Body of pancreas (tissue), 4 donors: Measurements from ENCODE around the gene BICRAL. TPM values are rescaled to one million over a fixed set of nuclear protein-coding genes. Genes with fewer than 3 reads are reported as not detected.
"Not testable (repeated sequence)": the region's sequence is repeated elsewhere in the genome, so short reads cannot be mapped to it uniquely, and the experiment has no call there.

Source experiments
- ATAC-seq: fragments of 150-250 bp; one replicate; pipeline ENCODE4 v1.9.1; 2016
- DNase-seq, 4 donors: peaks; one replicate each; pipeline ENCODE4 v3.0.0-alpha.2; 2019
- H3K27ac ChIP-seq, 4 donors: fragments of 200-600 bp; sonication (generic); 1 replicate in 3 of 4; 2 replicates in 1 of 4; pipeline versions ENCODE4 v1.5.1 to v1.6.1; 2016 to 2019; ENCODE audit warnings: mild to moderate bottlenecking in 1 of 4, mixed read lengths in 1 of 4, moderate library complexity in 1 of 4
- H3K27me3 ChIP-seq, 2 donors: fragments of 200-600 bp; sonication (generic); one replicate each; pipeline ENCODE4 v1.6.0; 2016; ENCODE audit warnings: mild to moderate bottlenecking in 1 of 2
- H3K36me3 ChIP-seq, 2 donors: fragments of 200-600 bp; sonication (generic); replicated peaks in 1 of 2; 2 replicates each; pipeline ENCODE4 v1.5.1; 2016; ENCODE audit warnings: low read depth in 2 of 2; ENCODE audit not compliant: insufficient read depth in 1 of 2
- H3K4me1 ChIP-seq: fragments of 200-600 bp; sonication (generic); one replicate; pipeline ENCODE4 v1.6.0; 2016
- H3K4me3 ChIP-seq, 2 donors: fragments of 200-600 bp; sonication (generic); 1 replicate in 1 of 2; 2 replicates in 1 of 2; pipeline ENCODE4 v1.5.1; 2016 to 2019
- H3K9me3 ChIP-seq, 3 donors: fragments of 200-600 bp; sonication (generic); 1 replicate in 2 of 3; 2 replicates in 1 of 3; pipeline ENCODE4 v1.5.1; 2016
- POLR2A ChIP-seq, 3 donors: fragments of 450-650 bp; IDR thresholded peaks; one replicate each; pipeline ENCODE4 v1.6.1; 2016; ENCODE audit warnings: antibody characterized with exemption in 3 of 3, mild to moderate bottlenecking in 2 of 3
- WGBS, 2 donors: methylation state at CpG; one replicate each; pipeline ENCODE4 v1.1.5; 2017; 5-methylcytosine and 5-hydroxymethylcytosine counted together
- intact Hi-C: fragments of 100-400 bp; cut with DNase I; formaldehyde crosslinking; loops from one replicate; pipeline ENCODE4 v1.15.1; 2023
- total RNA-seq, 2 donors: library from RNA; depleted of rRNA; stranded (reverse); fragments of >200 nt; gene quantifications; one replicate each; pipeline ENCODE4 v1.1.0, GENCODE V29; 2016
- TF ChIP-seq, protein P1 (sequence below), 7 experiments: fragments of 450-650 bp in 4 of 7; fragments of 200-600 bp in 3 of 7; sonication (generic) in 3 of 7; IDR thresholded peaks; one replicate each; pipeline ENCODE4 v1.5.1; 2016 to 2019; ENCODE audit warnings: antibody characterized with exemption in 7 of 7

Gene BICRAL
- total RNA-seq, 2 donors from 2014 or later, result 6.9 to 8.6 TPM

DNA sequence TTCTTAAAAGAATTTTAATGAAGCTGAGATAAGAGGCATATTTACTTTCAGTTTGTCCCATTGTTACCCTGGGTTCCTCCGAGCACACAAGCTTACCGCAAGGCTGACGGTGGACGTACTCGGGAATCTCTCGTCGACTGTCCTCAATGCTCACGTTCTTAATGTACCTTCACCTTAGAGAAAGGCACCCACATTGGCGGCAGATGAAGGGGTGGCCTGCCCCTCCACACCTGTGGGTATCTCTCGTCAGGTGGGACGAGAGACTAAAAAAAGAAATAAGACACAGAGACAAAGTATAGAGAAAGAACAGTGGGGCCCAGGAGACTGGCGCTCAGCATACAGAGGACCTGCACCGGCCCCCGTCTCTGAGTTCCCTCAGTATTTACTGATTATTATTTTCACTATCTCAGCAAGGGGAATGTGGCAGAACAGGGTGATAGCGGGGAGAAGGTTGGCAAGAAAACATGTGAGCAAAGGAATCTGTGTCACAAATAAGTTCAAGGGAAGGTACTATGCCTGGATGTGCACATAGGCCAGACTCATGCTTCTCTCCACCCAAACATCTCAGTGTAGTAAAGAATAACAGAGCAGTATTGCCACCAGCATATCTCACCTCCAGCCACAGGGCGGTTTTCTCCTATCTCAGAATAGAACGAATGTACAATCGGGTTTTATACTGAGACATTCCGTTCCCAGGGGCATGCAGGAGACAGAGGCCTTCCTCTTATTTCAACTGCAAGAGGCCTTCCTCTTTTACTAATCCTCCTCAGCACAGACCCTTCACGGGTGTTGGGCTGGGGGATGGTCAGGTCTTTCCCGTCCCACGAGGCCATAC is 120.8 kb downstream of the BICRAL start:
- H3K27me3 ChIP-seq, intact Hi-C loops, H3K4me3 ChIP-seq, H3K9me3 ChIP-seq, H3K36me3 ChIP-seq: not testable (repeated sequence)
- 20 to 27% methylated on average over 22 of the region's 22 CpGs for WGBS, 2 donors
- Histone ChIP-seq H3K4me1 (peaks cover 33% of the 10 kb centered on the region), H3K27ac (peak overlapping the region; percentile 58 to 83 (median 73))
- peak; percentile 40 for ATAC-seq
- TF ChIP-seq POLR2A (IDR thresholded peaks at IDR 0.05), result peak in 2 of 3 donors; percentile 61 to 62
- TF ChIP-seq, protein P1, sequence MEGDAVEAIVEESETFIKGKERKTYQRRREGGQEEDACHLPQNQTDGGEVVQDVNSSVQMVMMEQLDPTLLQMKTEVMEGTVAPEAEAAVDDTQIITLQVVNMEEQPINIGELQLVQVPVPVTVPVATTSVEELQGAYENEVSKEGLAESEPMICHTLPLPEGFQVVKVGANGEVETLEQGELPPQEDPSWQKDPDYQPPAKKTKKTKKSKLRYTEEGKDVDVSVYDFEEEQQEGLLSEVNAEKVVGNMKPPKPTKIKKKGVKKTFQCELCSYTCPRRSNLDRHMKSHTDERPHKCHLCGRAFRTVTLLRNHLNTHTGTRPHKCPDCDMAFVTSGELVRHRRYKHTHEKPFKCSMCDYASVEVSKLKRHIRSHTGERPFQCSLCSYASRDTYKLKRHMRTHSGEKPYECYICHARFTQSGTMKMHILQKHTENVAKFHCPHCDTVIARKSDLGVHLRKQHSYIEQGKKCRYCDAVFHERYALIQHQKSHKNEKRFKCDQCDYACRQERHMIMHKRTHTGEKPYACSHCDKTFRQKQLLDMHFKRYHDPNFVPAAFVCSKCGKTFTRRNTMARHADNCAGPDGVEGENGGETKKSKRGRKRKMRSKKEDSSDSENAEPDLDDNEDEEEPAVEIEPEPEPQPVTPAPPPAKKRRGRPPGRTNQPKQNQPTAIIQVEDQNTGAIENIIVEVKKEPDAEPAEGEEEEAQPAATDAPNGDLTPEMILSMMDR (IDR thresholded peaks at IDR 0.05), result peak in 3 of 7 experiments; percentile 9 to 30 (median 21)
- peak in 3 of 4 donors; percentile 23 to 44 (median 37) for DNase-seq

DNA sequence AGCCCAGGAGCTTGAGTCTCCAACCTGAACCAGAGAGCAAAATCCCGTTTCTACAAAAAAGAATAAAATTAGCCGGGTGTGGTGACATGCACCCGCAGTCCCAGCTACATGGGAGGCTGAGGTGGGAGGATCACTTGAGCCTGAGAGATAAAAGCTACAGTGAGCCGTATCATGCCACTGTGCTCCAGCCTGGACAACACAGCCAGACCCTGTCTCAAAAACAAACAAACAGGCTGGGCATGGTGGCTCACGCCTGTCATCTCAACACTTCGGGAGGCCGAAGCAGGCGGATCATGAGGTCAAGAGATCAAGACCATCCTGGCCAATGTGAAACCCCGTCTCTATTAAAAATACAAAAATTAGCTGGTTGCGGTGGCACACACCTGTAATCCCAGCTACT is 122.6 kb downstream of the BICRAL start:
- no peak for ATAC-seq
- TF ChIP-seq POLR2A (IDR thresholded peaks at IDR 0.05), result no peak
- TF ChIP-seq, protein P1 (IDR thresholded peaks at IDR 0.05), result no peak
- DNase-seq, result no peak
- H3K4me1 ChIP-seq, result peaks cover 26% of the 10 kb centered on the region
- H3K27ac ChIP-seq, result no peak overlapping the region
- H3K4me3 ChIP-seq, result no peak overlapping the region
- no peaks in the 10 kb centered on the region for H3K36me3 ChIP-seq
- H3K9me3 ChIP-seq, result no peaks in the 10 kb centered on the region
- no peaks in the 10 kb centered on the region for H3K27me3 ChIP-seq
- intact Hi-C loops, result no loop called here
- 95 to 97% methylated on average over 10 of the region's 10 CpGs for WGBS, 2 donors

DNA sequence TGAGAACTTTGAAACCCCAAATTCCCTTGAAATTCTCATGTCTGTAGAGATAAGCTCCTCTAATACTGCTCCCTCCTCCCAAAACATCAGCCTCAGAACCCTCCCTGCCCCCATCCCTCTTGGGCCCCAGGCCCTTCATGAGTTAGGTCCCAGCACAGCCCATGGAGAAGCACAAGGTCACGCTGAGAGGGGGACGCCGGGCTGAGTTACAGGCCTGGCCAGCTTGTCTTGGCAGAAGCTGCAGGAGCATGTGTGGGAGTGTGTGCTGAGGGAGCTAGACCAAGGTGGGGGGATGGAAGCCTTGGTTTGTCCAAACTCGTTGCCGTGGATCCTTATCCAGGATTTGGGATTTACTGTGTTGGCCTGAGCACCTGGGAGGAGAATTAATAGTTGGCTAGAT is 125.5 kb downstream of the BICRAL start:
- no peaks in the 10 kb centered on the region for H3K27me3 ChIP-seq
- TF ChIP-seq POLR2A (IDR thresholded peaks at IDR 0.05), result no peak
- TF ChIP-seq, protein P1 (IDR thresholded peaks at IDR 0.05), result no peak
- no peaks in the 10 kb centered on the region for H3K36me3 ChIP-seq
- intact Hi-C loops, result loop anchor here (5.0 kb wide), 1 partner anchor 235 kb away; no protein-coding TSS in a partner anchor
- no peak overlapping the region for H3K27ac ChIP-seq
- H3K9me3 ChIP-seq, result no peaks in the 10 kb centered on the region
- 30 to 35% methylated on average over 5 of the region's 5 CpGs for WGBS, 2 donors
- peaks cover 23% of the 10 kb centered on the region for H3K4me1 ChIP-seq
- H3K4me3 ChIP-seq, result no peak overlapping the region
- ATAC-seq (no peak), DNase-seq (no peak)

DNA sequence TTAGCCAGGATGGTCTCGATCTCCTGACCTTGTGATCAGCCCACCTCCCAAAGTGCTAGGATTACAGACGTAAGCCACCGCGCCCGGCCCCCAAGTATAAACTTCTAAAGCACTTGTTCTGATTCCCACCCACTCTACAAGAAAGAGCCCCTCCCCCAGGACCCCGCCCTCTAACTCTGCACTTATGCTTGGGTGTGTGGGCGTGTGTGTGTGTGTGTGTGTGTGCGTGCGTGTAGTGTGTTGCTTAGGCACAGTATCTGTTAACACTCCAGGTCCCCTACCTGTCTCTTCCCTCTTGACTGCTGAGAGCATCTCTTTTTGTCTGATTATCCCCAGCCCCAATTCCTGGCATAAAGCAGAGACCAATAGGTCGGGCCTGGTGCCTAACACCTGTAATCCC is 128.0 kb downstream of the BICRAL start:
- Histone ChIP-seq H3K27ac (no peak overlapping the region), H3K27me3 (no peaks in the 10 kb centered on the region), H3K4me3 (no peak overlapping the region), H3K4me1 (peaks cover 9% of the 10 kb centered on the region), H3K9me3 (no peaks in the 10 kb centered on the region), H3K36me3 (no peaks in the 10 kb centered on the region)
- ATAC-seq (no peak), DNase-seq (no peak)
- intact Hi-C loops, result loop anchor here (5.0 kb wide), 1 partner anchor 232 kb away; no protein-coding TSS in a partner anchor
- no peak for TF ChIP-seq POLR2A (IDR thresholded peaks at IDR 0.05)
- TF ChIP-seq, protein P1 (IDR thresholded peaks at IDR 0.05), result no peak
- WGBS, 2 donors, result 82 to 91% methylated on average over 10 of the region's 10 CpGs
